Measurements from ENCODE around the gene ATOSA.
A peak's percentile ranks its signal among the peaks of the same experiment; 100 is the strongest.

ATOSA gene

DNA sequence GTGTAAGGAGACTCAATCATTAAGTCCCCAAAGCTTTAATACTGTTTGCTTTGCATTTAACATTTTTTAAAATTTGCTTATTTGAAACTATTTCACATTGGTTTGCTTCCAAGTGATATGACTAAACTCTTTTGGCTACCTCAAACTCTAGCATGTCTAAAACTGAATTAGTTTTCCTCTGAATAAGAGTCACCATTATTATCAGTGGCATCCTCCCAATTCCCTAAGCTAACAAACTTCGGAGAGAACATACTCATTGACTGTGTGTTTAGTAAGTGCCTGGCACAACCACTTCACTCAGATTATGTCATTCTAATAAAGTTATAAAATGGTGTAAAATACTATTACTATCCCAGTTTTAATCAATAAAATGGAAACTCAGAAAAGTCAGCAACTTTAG, 21.9 kb downstream of the ATOSA start:
- TF ChIP-seq SIN3A (IDR thresholded peaks at IDR 0.05; ENCODE audit: borderline replicate concordance, insufficient read depth, low read length) (no peak), POLR2AphosphoS5 (IDR thresholded peaks at IDR 0.05; ENCODE audit: low read depth, low read length) (no peak), REST (IDR thresholded peaks at IDR 0.05; ENCODE audit: insufficient read depth in 1 of 2, low read depth in 2 of 2, low read length in 2 of 2) (no peak)

GRCh38 chr15:52656412-52656811, 22.8 kb downstream of the ATOSA start:
- TF ChIP-seq FOXP2 (optimal IDR thresholded peaks at IDR 0.05; ENCODE audit: borderline replicate concordance, extremely low read depth, extremely low read length, insufficient read depth) (no peak), TAF1 (IDR thresholded peaks at IDR 0.05; ENCODE audit: borderline replicate concordance, insufficient read depth, low read length) (no peak), POLR2AphosphoS5 (IDR thresholded peaks at IDR 0.05; ENCODE audit: low read depth, low read length) (no peak), SIN3A (IDR thresholded peaks at IDR 0.05; ENCODE audit: borderline replicate concordance, insufficient read depth, low read length) (no peak), REST (IDR thresholded peaks at IDR 0.05; ENCODE audit: insufficient read depth in 1 of 2, low read depth in 2 of 2, low read length in 2 of 2) (no peak)

DNA sequence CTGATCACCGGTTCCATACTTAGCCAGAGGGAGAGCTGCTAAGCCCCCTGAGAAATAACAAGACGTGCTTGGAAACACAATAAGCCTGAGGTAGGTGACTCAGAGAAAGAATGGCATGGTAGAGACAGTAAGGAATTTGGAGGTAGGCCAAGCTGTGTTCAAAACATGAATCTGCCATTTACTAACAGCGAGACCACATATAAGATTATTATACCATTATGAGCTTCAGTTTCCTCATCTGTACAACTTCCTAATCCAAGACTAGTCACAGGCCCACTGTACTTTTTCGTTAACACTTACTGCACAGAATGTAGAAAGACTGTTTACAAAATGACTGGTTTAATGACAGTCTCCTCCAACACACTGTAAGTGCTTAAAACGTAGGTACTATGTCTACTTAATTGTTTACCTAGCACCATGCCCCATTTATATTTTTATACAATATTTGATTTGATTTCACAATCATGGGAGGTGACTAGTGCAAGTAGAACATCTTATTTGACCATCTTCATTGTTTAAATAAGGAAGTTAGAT, 25.7 kb downstream of the ATOSA start:
- TF ChIP-seq REST (IDR thresholded peaks at IDR 0.05; ENCODE audit: insufficient read depth in 1 of 2, low read depth in 2 of 2, low read length in 2 of 2): no peak
- TF ChIP-seq SIN3A (IDR thresholded peaks at IDR 0.05; ENCODE audit: borderline replicate concordance, insufficient read depth, low read length): peak; percentile 34; the same call in 1 of the 2 replicates
- no peak for TF ChIP-seq FOXP2 (optimal IDR thresholded peaks at IDR 0.05; ENCODE audit: borderline replicate concordance, extremely low read depth, extremely low read length, insufficient read depth)

DNA sequence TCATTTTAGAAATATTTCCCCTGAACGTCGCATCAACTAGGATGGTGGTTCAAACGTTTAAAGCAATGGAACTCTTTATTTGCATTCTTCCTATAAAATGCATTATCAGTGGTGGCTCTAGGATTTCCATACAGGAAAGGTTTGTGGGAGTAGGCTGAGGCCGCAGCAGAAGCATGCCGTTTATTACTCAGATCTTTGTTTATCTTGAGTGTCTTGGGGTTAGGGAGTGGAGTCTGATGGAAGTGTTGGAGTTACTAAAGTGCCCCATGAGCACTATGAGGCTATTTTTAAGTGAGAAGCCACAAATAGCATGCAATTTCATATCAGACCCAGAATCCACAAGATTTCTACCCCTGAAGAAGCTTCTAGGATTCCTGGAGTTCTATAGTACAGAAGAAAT, 26.2 kb downstream of the ATOSA start:
- TF ChIP-seq FOXP2 (optimal IDR thresholded peaks at IDR 0.05; ENCODE audit: borderline replicate concordance, extremely low read depth, extremely low read length, insufficient read depth): no peak
- peak; percentile 56; the same call in 1 of the 2 replicates for TF ChIP-seq SIN3A (IDR thresholded peaks at IDR 0.05; ENCODE audit: borderline replicate concordance, insufficient read depth, low read length)
- no peak for TF ChIP-seq TAF1 (IDR thresholded peaks at IDR 0.05; ENCODE audit: borderline replicate concordance, insufficient read depth, low read length)

- no peak for TF ChIP-seq POLR2AphosphoS5 (IDR thresholded peaks at IDR 0.05; ENCODE audit: low read depth, low read length)
- TF ChIP-seq REST (IDR thresholded peaks at IDR 0.05; ENCODE audit: insufficient read depth in 1 of 2, low read depth in 2 of 2, low read length in 2 of 2): no peak
- no peak for TF ChIP-seq FOXP2 (optimal IDR thresholded peaks at IDR 0.05; ENCODE audit: borderline replicate concordance, extremely low read depth, extremely low read length, insufficient read depth)
- TF ChIP-seq SIN3A (IDR thresholded peaks at IDR 0.05; ENCODE audit: borderline replicate concordance, insufficient read depth, low read length): no peak
- TF ChIP-seq TAF1 (IDR thresholded peaks at IDR 0.05; ENCODE audit: borderline replicate concordance, insufficient read depth, low read length): no peak
These were observed 26.9 kb downstream of the ATOSA start for GRCh38 chr15:52652286-52652685.
